ENCODE results near the gene HSD3B1. TPM values are rescaled to one million over a fixed set of nuclear protein-coding genes. Genes with fewer than 3 reads are reported as not detected.

Gene HSD3B1
- total and polyA plus RNA-seq, 9 of the 15 experiments (the other 6 are each of a cell fraction or from before 2014, with no cell fraction given): not detected

- H3K36me3 ChIP-seq (ENCODE audit: control insufficient read depth, insufficient read depth, low read length): no peaks in the 10 kb centered on the region
- H3K9me1 ChIP-seq (ENCODE audit: control insufficient read depth, insufficient read depth, low read length): no peaks in the 10 kb centered on the region
- no peak overlapping the region for H2AFZ ChIP-seq (ENCODE audit: low read depth, low read length)
- in situ Hi-C loops (cut with MboI) (no loop called here), intact Hi-C loops (cut with micrococcal nuclease) (loop anchor here (10.0 kb wide), 2 partner anchors 132 to 202 kb away; no protein-coding TSS in a partner anchor)
- TF ChIP-seq TCF7 (IDR thresholded peaks at IDR 0.05; ENCODE audit: borderline replicate concordance) (no peak), ATF7 (IDR thresholded peaks at IDR 0.05) (no peak), YY1 (IDR thresholded peaks at IDR 0.05; ENCODE audit: borderline replicate concordance in 1 of 3, control insufficient read depth in 1 of 3, extremely low read depth in 1 of 3, insufficient read depth in 3 of 3, insufficient read length in 1 of 3, insufficient replicate concordance in 2 of 3, low read depth in 1 of 3, low read length in 2 of 3) (no peak)
- DNase-seq (ENCODE audit: extremely low read depth in 1 of 4, low spot score in 3 of 4) (no peak), FAIRE-seq (no peak), ATAC-seq (no peak)
- WGBS (ENCODE audit: insufficient coverage, low coverage, missing lambda C conversion rate): 0% methylated on average over 3 of the region's 3 CpGs
- H3K9ac ChIP-seq (ENCODE audit: insufficient read depth in 1 of 2, low read depth in 2 of 2, low read length in 2 of 2): no peak overlapping the region
- CTCF ChIA-PET (ENCODE audit: low intra/inter-chr PET ratio): no interaction called here
- H3K79me2 ChIP-seq (ENCODE audit: control insufficient read depth, insufficient read depth, low read length): no peaks in the 10 kb centered on the region
- POLR2A ChIA-PET: interaction anchor here (1.3 kb wide), 2 partner anchors 8 to 52 kb away, joined by 4 to 5 read pairs; no protein-coding TSS in a partner anchor
- H4K20me1 ChIP-seq (replicated peaks; ENCODE audit: control insufficient read depth, insufficient read depth, low read length): no peaks in the 10 kb centered on the region; the same call in 1 of the 2 replicates
- BruUV-seq (replicated peaks): no TSS peak
- no peaks in the 10 kb centered on the region for H3K27me3 ChIP-seq (ENCODE audit: control insufficient read depth in 2 of 2, insufficient read depth in 2 of 2, low read length in 2 of 2)
- no peaks in the 10 kb centered on the region for H3K4me1 ChIP-seq (replicated peaks in 1 of 2; ENCODE audit: control insufficient read depth in 2 of 2, insufficient read depth in 2 of 2, low read length in 2 of 2)
- no peaks in the 10 kb centered on the region for H3K9me3 ChIP-seq (replicated peaks; ENCODE audit: control insufficient read depth, insufficient read depth, low read depth, low read length)
- no peak overlapping the region for H3K4me2 ChIP-seq (ENCODE audit: insufficient read depth, low read length)
- H3K4me3 ChIP-seq: no peak overlapping the region
- no peak overlapping the region for H3K27ac ChIP-seq (ENCODE audit: extremely low read depth, low read depth, low read length)
Observed at GRCh38 chr1:119472819-119473175, 34.2 kb upstream of the HSD3B1 start.

- Histone ChIP-seq H3K4me2 (ENCODE audit: insufficient read depth, low read length) (no peak overlapping the region), H3K9me1 (ENCODE audit: control insufficient read depth, insufficient read depth, low read length) (no peaks in the 10 kb centered on the region), H4K20me1 (replicated peaks; ENCODE audit: control insufficient read depth, insufficient read depth, low read length) (no peaks in the 10 kb centered on the region; the same call in 1 of the 2 replicates), H3K27me3 (ENCODE audit: control insufficient read depth in 2 of 2, insufficient read depth in 2 of 2, low read length in 2 of 2) (no peaks in the 10 kb centered on the region), H3K4me1 (replicated peaks in 1 of 2; ENCODE audit: control insufficient read depth in 2 of 2, insufficient read depth in 2 of 2, low read length in 2 of 2) (no peaks in the 10 kb centered on the region), H3K79me2 (ENCODE audit: control insufficient read depth, insufficient read depth, low read length) (no peaks in the 10 kb centered on the region), H3K27ac (ENCODE audit: extremely low read depth, low read depth, low read length) (no peak overlapping the region), H3K9ac (ENCODE audit: insufficient read depth in 1 of 2, low read depth in 2 of 2, low read length in 2 of 2) (no peak overlapping the region), H3K4me3 (no peak overlapping the region), H2AFZ (ENCODE audit: low read depth, low read length) (no peak overlapping the region), H3K36me3 (ENCODE audit: control insufficient read depth, insufficient read depth, low read length) (no peaks in the 10 kb centered on the region), H3K9me3 (replicated peaks; ENCODE audit: control insufficient read depth, insufficient read depth, low read depth, low read length) (no peaks in the 10 kb centered on the region)
- 0% methylated on average over 9 of the region's 9 CpGs for WGBS (ENCODE audit: insufficient coverage, low coverage, missing lambda C conversion rate)
- POLR2A ChIA-PET: interaction anchor here (0.6 kb wide), 1 partner anchor 37 kb away, joined by 3 read pairs; no protein-coding TSS in a partner anchor
- in situ Hi-C loops (cut with MboI): no loop called here
- no TSS peak for BruUV-seq (replicated peaks)
- CTCF ChIA-PET (ENCODE audit: low intra/inter-chr PET ratio): interaction anchor here (0.7 kb wide), 1 partner anchor 135 kb away, joined by 3 read pairs; no protein-coding TSS in a partner anchor
- peak; percentile 50; the same call in 1 of the 2 replicates for TF ChIP-seq SMC3 (conservative IDR thresholded peaks at IDR 0.05; ENCODE audit: insufficient read depth, low read depth, low read length)
- no peak for TF ChIP-seq MBD2 (IDR thresholded peaks at IDR 0.05; ENCODE audit: borderline replicate concordance, low read depth)
- no peak for TF ChIP-seq NR2C2 (CRISPR knock-in tag; IDR thresholded peaks at IDR 0.05)
- no peak for TF ChIP-seq NR2C2 (tag; IDR thresholded peaks at IDR 0.05)
- no peak for TF ChIP-seq NELFE (IDR thresholded peaks at IDR 0.05; ENCODE audit: insufficient read depth, insufficient read length)
- TF ChIP-seq, protein P1, sequence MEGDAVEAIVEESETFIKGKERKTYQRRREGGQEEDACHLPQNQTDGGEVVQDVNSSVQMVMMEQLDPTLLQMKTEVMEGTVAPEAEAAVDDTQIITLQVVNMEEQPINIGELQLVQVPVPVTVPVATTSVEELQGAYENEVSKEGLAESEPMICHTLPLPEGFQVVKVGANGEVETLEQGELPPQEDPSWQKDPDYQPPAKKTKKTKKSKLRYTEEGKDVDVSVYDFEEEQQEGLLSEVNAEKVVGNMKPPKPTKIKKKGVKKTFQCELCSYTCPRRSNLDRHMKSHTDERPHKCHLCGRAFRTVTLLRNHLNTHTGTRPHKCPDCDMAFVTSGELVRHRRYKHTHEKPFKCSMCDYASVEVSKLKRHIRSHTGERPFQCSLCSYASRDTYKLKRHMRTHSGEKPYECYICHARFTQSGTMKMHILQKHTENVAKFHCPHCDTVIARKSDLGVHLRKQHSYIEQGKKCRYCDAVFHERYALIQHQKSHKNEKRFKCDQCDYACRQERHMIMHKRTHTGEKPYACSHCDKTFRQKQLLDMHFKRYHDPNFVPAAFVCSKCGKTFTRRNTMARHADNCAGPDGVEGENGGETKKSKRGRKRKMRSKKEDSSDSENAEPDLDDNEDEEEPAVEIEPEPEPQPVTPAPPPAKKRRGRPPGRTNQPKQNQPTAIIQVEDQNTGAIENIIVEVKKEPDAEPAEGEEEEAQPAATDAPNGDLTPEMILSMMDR (IDR thresholded peaks at IDR 0.05 in 2 of 3, conservative IDR thresholded peaks at IDR 0.05 in 1 of 3; ENCODE audit: insufficient read depth in 2 of 3, low read depth in 1 of 3, low read length in 3 of 3): peak; percentile 69 to 79 (median 78)
- 0 out of 2 replicates have a peak, but pooled peaks have one; percentile 16 for TF ChIP-seq XRCC5 (IDR thresholded peaks at IDR 0.05; ENCODE audit: low read depth, low read length)
- peak; percentile 37 to 59; a peak in 3 of 4 replicates for TF ChIP-seq RAD21 (CRISPR knock-in tag; conservative IDR thresholded peaks at IDR 0.05 in 1 of 2, IDR thresholded peaks at IDR 0.05 in 1 of 2)
- intact Hi-C loops (cut with micrococcal nuclease): loop anchor here (5.0 to 10.0 kb wide), 4 partner anchors 34 to 199 kb away; no protein-coding TSS in a partner anchor
- FAIRE-seq (peak; percentile 90), ATAC-seq (peak; percentile 97), DNase-seq (ENCODE audit: extremely low read depth in 1 of 4, low spot score in 3 of 4) (peak; percentile 50 to 64 (median 60))
Observed at GRCh38 chr1:119475866-119476439, 31.1 kb upstream of the HSD3B1 start.
